Mesenchymal stem cell (in vitro differentiated cells and primary cell): ENCODE data around the gene LGR5.

Experiments used
- DNase-seq: peaks from one replicate; pipeline ENCODE4 v3.0.0-alpha.2; 2013
- H2AFZ ChIP-seq: one replicate; pipeline ENCODE4 v1.6.1; 2013; ENCODE audit warnings: low read depth, mild to moderate bottlenecking, control low read depth, inconsistent platforms, low read length, moderate library complexity
- H2AK5ac ChIP-seq: 2 replicates; pipeline ENCODE4 v1.6.1; 2013; ENCODE audit warnings: low read length, moderate library complexity, mild to moderate bottlenecking, inconsistent platforms; ENCODE audit not compliant: severe bottlenecking
- H2BK120ac ChIP-seq: one replicate; pipeline ENCODE4 v1.6.1; 2013; ENCODE audit warnings: low read depth, mild to moderate bottlenecking, inconsistent platforms, low read length, moderate library complexity
- H2BK12ac ChIP-seq, 2 experiments: one replicate each; pipeline ENCODE4 v1.6.1; 2013; ENCODE audit warnings: inconsistent platforms in 2 of 2, low read length in 2 of 2, mild to moderate bottlenecking in 2 of 2, moderate library complexity in 2 of 2, control low read depth in 1 of 2
- H2BK15ac ChIP-seq: one replicate; pipeline ENCODE4 v1.6.1; 2013; ENCODE audit warnings: mild to moderate bottlenecking, low read depth, inconsistent platforms; ENCODE audit not compliant: poor library complexity, severe bottlenecking
- H2BK5ac ChIP-seq: 2 replicates; pipeline ENCODE4 v1.6.1; 2013; ENCODE audit warnings: low read depth, mild to moderate bottlenecking, low read length, control low read depth, inconsistent platforms; ENCODE audit not compliant: poor library complexity, severe bottlenecking
- H3K14ac ChIP-seq, 2 experiments: one replicate each; pipeline ENCODE4 v1.6.1; 2013; ENCODE audit warnings: inconsistent platforms in 2 of 2, low read length in 2 of 2, control low read depth in 1 of 2, mild to moderate bottlenecking in 1 of 2, moderate library complexity in 1 of 2
- H3K18ac ChIP-seq, 2 experiments: one replicate each; pipeline ENCODE4 v1.6.1; 2013; ENCODE audit warnings: inconsistent platforms in 2 of 2, low read length in 2 of 2, control low read depth in 1 of 2, low read depth in 1 of 2, mild to moderate bottlenecking in 1 of 2
- H3K23ac ChIP-seq, 2 experiments: one replicate each; pipeline ENCODE4 v1.6.1; 2013; ENCODE audit warnings: inconsistent platforms in 2 of 2, low read length in 2 of 2, mild to moderate bottlenecking in 2 of 2, moderate library complexity in 2 of 2, control low read depth in 1 of 2
- H3K27ac ChIP-seq: 2 replicates; pipeline ENCODE4 v1.5.1; 2013; ENCODE audit warnings: mild to moderate bottlenecking, moderate library complexity, low read length, control low read depth, inconsistent platforms; ENCODE audit not compliant: poor library complexity, severe bottlenecking
- H3K27me3 ChIP-seq, 2 experiments: 2 replicates each; pipeline versions ENCODE4 v1.6.1 to v1.7.0; 2013; ENCODE audit warnings: low read length in 2 of 2, mild to moderate bottlenecking in 2 of 2, moderate library complexity in 2 of 2, control low read depth in 1 of 2, inconsistent platforms in 1 of 2; ENCODE audit not compliant: control insufficient read depth in 1 of 2, insufficient read depth in 1 of 2
- H3K36me3 ChIP-seq, 2 experiments: 2 replicates each; pipeline versions ENCODE4 v1.6.1 to v1.7.0; 2013; ENCODE audit warnings: low read length in 2 of 2, control low read depth in 1 of 2, inconsistent platforms in 1 of 2, low read depth in 1 of 2, mild to moderate bottlenecking in 1 of 2; ENCODE audit not compliant: insufficient read depth in 2 of 2, control insufficient read depth in 1 of 2
- H3K4ac ChIP-seq, 2 experiments: one replicate each; pipeline ENCODE4 v1.6.1; 2013; ENCODE audit warnings: inconsistent platforms in 2 of 2, low read length in 2 of 2, mild to moderate bottlenecking in 2 of 2, moderate library complexity in 2 of 2, control low read depth in 1 of 2, low read depth in 1 of 2
- H3K4me1 ChIP-seq: 2 replicates; pipeline ENCODE4 v1.6.1; 2013; ENCODE audit warnings: low read depth, low read length, control low read depth; ENCODE audit not compliant: control insufficient read depth, insufficient read depth
- H3K4me2 ChIP-seq: 2 replicates; pipeline ENCODE4 v1.6.1; 2013; ENCODE audit warnings: low read length, mild to moderate bottlenecking, inconsistent platforms; ENCODE audit not compliant: poor library complexity, severe bottlenecking
- H3K4me3 ChIP-seq, 2 experiments: 2 replicates each; pipeline versions ENCODE4 v1.5.1 to v1.7.0; 2013; ENCODE audit warnings: low read length in 2 of 2, mild to moderate bottlenecking in 2 of 2, control low read depth in 1 of 2, low read depth in 1 of 2; ENCODE audit not compliant: insufficient read depth in 1 of 2
- H3K79me1 ChIP-seq: replicated peaks from 2 replicates; pipeline ENCODE4 v1.6.1; 2013; ENCODE audit warnings: mild to moderate bottlenecking, control low read depth, low read length, inconsistent platforms; ENCODE audit not compliant: poor library complexity, severe bottlenecking
- H3K9ac ChIP-seq: 2 replicates; pipeline ENCODE4 v1.7.0; 2013; ENCODE audit warnings: mild to moderate bottlenecking, low read length, moderate library complexity
- H3K9me3 ChIP-seq: 2 replicates; pipeline ENCODE4 v1.7.0; 2013; ENCODE audit warnings: mild to moderate bottlenecking, low read length; ENCODE audit not compliant: control insufficient read depth
- H4K8ac ChIP-seq: one replicate; pipeline ENCODE4 v1.6.1; 2013; ENCODE audit warnings: inconsistent platforms, mild to moderate bottlenecking, low read length, moderate library complexity
- H4K91ac ChIP-seq: one replicate; pipeline ENCODE4 v1.6.1; 2013; ENCODE audit warnings: mild to moderate bottlenecking, low read length, inconsistent platforms
- WGBS: methylation state at CpG from one replicate; pipeline ENCODE4 v1.1.7; 2013; ENCODE audit warnings: mixed read lengths; 5-methylcytosine and 5-hydroxymethylcytosine counted together

Gene LGR5

DNA sequence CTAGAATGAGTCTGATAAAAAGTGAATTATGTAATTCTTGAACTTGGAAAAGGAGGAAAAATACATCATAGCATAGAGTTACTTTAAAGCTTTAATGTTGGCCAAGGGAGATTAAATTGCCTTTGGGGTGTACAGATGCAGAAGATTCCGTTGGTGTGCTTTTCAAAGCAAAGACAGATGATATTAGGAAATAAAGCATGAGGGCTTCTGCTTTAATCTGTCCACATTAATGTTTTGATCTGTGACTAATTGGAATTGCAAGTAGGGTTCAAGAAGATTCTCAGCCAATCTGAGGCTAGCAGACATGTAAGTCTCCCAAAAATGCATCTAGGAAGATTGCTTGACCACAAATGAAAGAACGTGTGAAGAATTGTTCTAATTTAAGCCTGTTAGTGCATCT is 35.2 kb downstream of the LGR5 start:
- Histone ChIP-seq H3K4me3 (no peak overlapping the region), H3K4me1 (peaks cover 6% of the 10 kb centered on the region), H4K8ac (no peak overlapping the region), H2BK5ac (no peak overlapping the region), H2AK5ac (no peak overlapping the region), H3K4ac (no peak overlapping the region), H2BK12ac (no peak overlapping the region), H3K4me2 (no peak overlapping the region), H3K27me3 (no peaks in the 10 kb centered on the region), H3K9me3 (no peaks in the 10 kb centered on the region), H3K36me3 (no peaks in the 10 kb centered on the region), H3K27ac (no peak overlapping the region), H4K91ac (no peak overlapping the region), H3K23ac (no peak overlapping the region), H3K9ac (peak overlapping the region; percentile 31), H3K79me1 (no peaks in the 10 kb centered on the region), H3K18ac (no peak overlapping the region), H2BK120ac (no peak overlapping the region), H3K14ac (no peak overlapping the region), H2BK15ac (no peak overlapping the region), H2AFZ (no peak overlapping the region)
- no peak for DNase-seq
- WGBS, result 89% methylated on average over 2 of the region's 2 CpGs

DNA sequence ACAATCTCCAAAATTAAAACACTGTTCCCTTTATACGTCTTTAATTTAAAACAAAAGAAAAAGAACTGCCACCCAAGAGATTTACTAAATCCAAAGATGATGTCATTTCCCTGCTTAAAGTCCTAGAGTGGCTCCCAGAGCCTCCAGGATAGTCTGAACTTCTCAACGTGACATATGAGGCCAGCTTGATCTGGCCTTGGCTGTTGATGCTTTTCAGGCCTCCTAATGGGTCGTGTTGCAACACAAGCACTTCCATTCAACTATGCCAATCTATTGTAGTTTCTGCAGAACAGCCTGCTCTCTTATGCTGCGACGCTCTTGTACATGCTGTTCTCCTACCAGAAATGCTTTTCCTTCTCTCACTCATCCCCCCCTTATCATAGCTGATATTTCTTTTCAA is 35.7 kb downstream of the LGR5 start:
- no peak overlapping the region for H2AFZ ChIP-seq
- no peak overlapping the region for H4K91ac ChIP-seq
- no peaks in the 10 kb centered on the region for H3K36me3 ChIP-seq
- H3K18ac ChIP-seq, result no peak overlapping the region
- H2BK12ac ChIP-seq, result no peak overlapping the region
- no peak overlapping the region for H3K4me2 ChIP-seq
- no peak overlapping the region for H2BK15ac ChIP-seq
- H3K14ac ChIP-seq, result no peak overlapping the region
- no peaks in the 10 kb centered on the region for H3K27me3 ChIP-seq
- 47% methylated on average over 5 of the region's 5 CpGs for WGBS
- H2BK5ac ChIP-seq, result no peak overlapping the region
- no peak overlapping the region for H3K4ac ChIP-seq
- H3K4me3 ChIP-seq, result no peak overlapping the region
- peaks cover 6% of the 10 kb centered on the region for H3K4me1 ChIP-seq
- H3K9me3 ChIP-seq, result no peaks in the 10 kb centered on the region
- H2BK120ac ChIP-seq, result no peak overlapping the region
- H3K27ac ChIP-seq, result no peak overlapping the region
- H3K23ac ChIP-seq, result no peak overlapping the region
- H3K79me1 ChIP-seq, result no peaks in the 10 kb centered on the region
- peak; percentile 42 for DNase-seq
- H3K9ac ChIP-seq, result peak overlapping the region; percentile 31
- no peak overlapping the region for H2AK5ac ChIP-seq
- no peak overlapping the region for H4K8ac ChIP-seq

DNA sequence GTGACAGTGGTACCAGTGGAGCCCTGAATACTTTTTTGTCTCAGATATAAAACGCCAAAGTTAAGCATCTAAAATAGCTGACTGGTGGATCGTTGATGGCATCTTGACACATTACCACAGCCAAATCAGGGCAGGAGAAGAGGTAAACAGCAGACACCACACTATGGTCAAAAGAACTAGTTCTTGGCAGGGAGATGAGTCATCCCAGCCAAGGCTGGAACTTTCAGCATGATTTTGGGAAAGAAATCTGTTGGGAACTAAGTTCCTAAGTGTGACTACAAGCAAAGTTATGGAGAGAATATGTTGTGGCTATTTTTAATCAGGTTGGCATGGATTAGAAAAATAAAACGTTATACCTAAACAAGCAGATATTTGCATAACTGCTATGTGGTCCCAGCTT is 36.9 kb downstream of the LGR5 start:
- peak overlapping the region in 1 of 2 experiments; percentile 23 for H3K18ac ChIP-seq
- no peaks in the 10 kb centered on the region for H3K27me3 ChIP-seq
- no peaks in the 10 kb centered on the region for H3K9me3 ChIP-seq
- no peaks in the 10 kb centered on the region for H3K36me3 ChIP-seq
- H2BK5ac ChIP-seq, result peak overlapping the region; percentile 3
- no peak overlapping the region for H2AFZ ChIP-seq
- no peak overlapping the region for H2AK5ac ChIP-seq
- H2BK12ac ChIP-seq, result peak overlapping the region in 1 of 2 experiments; percentile 70
- no peak overlapping the region for H4K8ac ChIP-seq
- H3K79me1 ChIP-seq, result no peaks in the 10 kb centered on the region
- no peak overlapping the region for H3K23ac ChIP-seq
- no peak overlapping the region for H3K4ac ChIP-seq
- H3K4me3 ChIP-seq, result peak overlapping the region in 1 of 2 experiments; percentile 34
- peaks cover 6% of the 10 kb centered on the region for H3K4me1 ChIP-seq
- H3K4me2 ChIP-seq, result no peak overlapping the region
- peak overlapping the region; percentile 61 for H3K27ac ChIP-seq
- DNase-seq, result peak; percentile 71
- no peak overlapping the region for H3K14ac ChIP-seq
- WGBS, result 41% methylated on average over 2 of the region's 3 CpGs
- no peak overlapping the region for H2BK120ac ChIP-seq
- H4K91ac ChIP-seq, result no peak overlapping the region
- no peak overlapping the region for H2BK15ac ChIP-seq
- H3K9ac ChIP-seq, result peak overlapping the region; percentile 72

GRCh38 chr12:71477609-71478008 is 38.0 kb downstream of the LGR5 start:
- H3K14ac ChIP-seq, result no peak overlapping the region
- H2BK15ac ChIP-seq, result no peak overlapping the region
- no peaks in the 10 kb centered on the region for H3K36me3 ChIP-seq
- no peaks in the 10 kb centered on the region for H3K9me3 ChIP-seq
- H4K91ac ChIP-seq, result no peak overlapping the region
- no peaks in the 10 kb centered on the region for H3K27me3 ChIP-seq
- no peak overlapping the region for H3K4me3 ChIP-seq
- no peak overlapping the region for H4K8ac ChIP-seq
- no peak overlapping the region for H3K23ac ChIP-seq
- no peak overlapping the region for H2BK5ac ChIP-seq
- H3K9ac ChIP-seq, result no peak overlapping the region
- no peak overlapping the region for H3K18ac ChIP-seq
- 92% methylated on average over 2 of the region's 2 CpGs for WGBS
- H3K27ac ChIP-seq, result peak overlapping the region; percentile 39
- no peaks in the 10 kb centered on the region for H3K79me1 ChIP-seq
- peak; percentile 3 for DNase-seq
- H3K4me1 ChIP-seq, result peaks cover 5% of the 10 kb centered on the region
- H3K4ac ChIP-seq, result no peak overlapping the region
- H2AK5ac ChIP-seq, result no peak overlapping the region
- no peak overlapping the region for H2AFZ ChIP-seq
- H3K4me2 ChIP-seq, result no peak overlapping the region
- no peak overlapping the region for H2BK12ac ChIP-seq
- H2BK120ac ChIP-seq, result no peak overlapping the region
